Gastrocnemius medialis (tissue), 4 donors: Measurements from ENCODE around the gene OPRL1.

Experiments used
- CTCF ChIP-seq, 5 experiments: fragments of 450-650 bp in 3 of 5; fragments of 200-600 bp in 2 of 5; sonication (generic) in 2 of 5; IDR thresholded peaks in 4 of 5; conservative IDR thresholded peaks in 1 of 5; 1 replicate in 4 of 5; 2 replicates in 1 of 5; pipeline ENCODE4 v1.5.1; 2016 to 2019; ENCODE audit warnings: antibody characterized with exemption in 5 of 5, mild to moderate bottlenecking in 3 of 5, moderate library complexity in 3 of 5
- POLR2A ChIP-seq, 2 donors: fragments of 450-650 bp; IDR thresholded peaks; one replicate each; pipeline ENCODE4 v1.6.1; 2017; ENCODE audit warnings: antibody characterized with exemption in 2 of 2, mild to moderate bottlenecking in 2 of 2, moderate library complexity in 2 of 2

DNA sequence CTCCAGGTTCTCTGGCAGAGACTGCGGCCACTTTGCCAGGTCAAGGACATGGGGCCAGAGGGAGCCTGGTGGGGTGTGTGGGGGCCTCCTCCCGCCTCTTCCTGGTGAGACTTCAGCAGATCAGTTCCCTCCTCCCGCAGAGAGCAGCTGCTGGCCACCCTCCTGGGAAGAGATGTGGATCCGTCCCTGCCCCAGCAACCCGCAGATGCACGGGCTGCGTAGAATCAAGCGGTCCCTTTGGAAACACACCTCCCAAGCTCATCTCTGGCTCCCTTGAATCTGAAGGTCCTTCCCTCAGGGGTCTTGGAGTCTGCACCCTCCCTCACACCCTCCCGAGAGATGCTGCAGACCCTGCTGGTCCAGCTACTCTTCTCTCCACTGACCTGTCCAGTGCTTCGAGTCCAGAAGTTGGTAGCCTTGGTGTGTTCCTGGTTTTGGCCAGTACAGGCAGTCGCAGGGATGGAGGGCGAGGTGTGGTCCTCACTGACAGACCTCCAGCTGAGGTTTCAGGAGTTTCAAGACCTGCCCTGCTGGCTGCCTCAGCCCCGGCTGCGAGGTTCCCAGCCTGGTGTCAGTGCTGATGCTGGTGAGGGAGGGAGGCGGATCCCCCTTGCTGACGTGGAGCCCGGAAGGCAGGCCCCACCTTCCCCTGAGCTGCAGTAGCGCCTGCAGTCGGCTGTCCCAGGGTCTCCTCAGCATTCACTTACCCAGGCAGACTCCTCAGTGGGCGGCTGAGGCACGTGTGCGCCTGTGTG lies 27.3 kb downstream of the OPRL1 start, which contains the start of gene NPBWR2:
- no peak for TF ChIP-seq POLR2A (IDR thresholded peaks at IDR 0.05)
- TF ChIP-seq CTCF (IDR thresholded peaks at IDR 0.05 in 4 of 5, conservative IDR thresholded peaks at IDR 0.05 in 1 of 5): no peak
